Left lung (tissue), 10 donors: ENCODE data around the gene GFM1. TPM values are rescaled to one million over a fixed set of nuclear protein-coding genes. Genes with fewer than 3 reads are reported as not detected.

Source experiments
- ATAC-seq: fragments of 200-7000 bp; cut with Tn5 transposase; one replicate; pipeline ENCODE4 v1.9.1; 2020; ENCODE audit warnings: moderate library complexity
- DNase-seq, 4 donors: peaks; one replicate each; pipeline ENCODE4 v3.0.0-alpha.2; 2013 to 2020
- H3K27ac ChIP-seq, 2 donors: fragments of 200-600 bp; sonication (generic) in 1 of 2; one replicate each; pipeline versions ENCODE4 v1.5.0 to v1.8.0; 2020 to 2021
- H3K27me3 ChIP-seq, 2 donors: fragments of 200-600 bp; sonication (generic) in 1 of 2; one replicate each; pipeline versions ENCODE4 v1.5.0 to v1.8.0; 2020 to 2021
- H3K36me3 ChIP-seq, 2 donors: fragments of 200-600 bp; sonication (generic) in 1 of 2; one replicate each; pipeline versions ENCODE4 v1.5.0 to v1.8.0; 2020 to 2021
- H3K4me1 ChIP-seq, 2 donors: fragments of 200-600 bp; one replicate each; pipeline ENCODE4 v1.8.0; 2021
- H3K4me3 ChIP-seq, 2 donors: fragments of 200-600 bp; sonication (generic) in 1 of 2; one replicate each; pipeline versions ENCODE4 v1.5.0 to v1.8.0; 2020 to 2021; ENCODE audit warnings: mild to moderate bottlenecking in 1 of 2
- H3K9me3 ChIP-seq, 2 donors: fragments of 200-600 bp; sonication (generic) in 1 of 2; one replicate each; pipeline versions ENCODE4 v1.5.0 to v1.8.0; 2020 to 2021
- CTCF ChIP-seq, 2 donors: fragments of 200-600 bp; sonication (generic) in 1 of 2; IDR thresholded peaks; one replicate each; pipeline versions ENCODE4 v1.5.0 to v1.8.0; 2021; ENCODE audit warnings: antibody characterized with exemption in 2 of 2
- intact Hi-C, 2 donors: fragments of 100-400 bp; cut with DNase I; formaldehyde crosslinking; loops; one replicate each; pipeline versions ENCODE4 v1.11.2 to v1.14.2; 2022
- polyA plus RNA-seq, 6 donors: library from polyadenylated mRNA; unstranded; fragments of 120-200 nt; gene quantifications; one replicate each; pipeline ENCODE4 v1.2.1, GENCODE V29; 2013; ENCODE audit not compliant: insufficient read length in 6 of 6
- total RNA-seq, 2 donors: library from RNA; stranded (reverse); fragmentation: NEBNext Ultra II Directional; extraction: Animal tissue kit (Norgen Biotek cat#: 25700); gene quantifications; one replicate each; pipeline ENCODE4 v1.2.1, GENCODE V29; 2021
- donor health status: DM: no; HTN: yes; CAD: no.
- donor health status: DM: no; HTN: no; CAD: no.

Gene GFM1
- total and polyA plus RNA-seq, 8 donors, result 28.9 to 63.8 (median 56.9) TPM

- Histone ChIP-seq H3K4me1 (no peaks in the 10 kb centered on the region), H3K4me3 (no peak overlapping the region), H3K27me3 (no peaks in the 10 kb centered on the region), H3K9me3 (peaks cover 0 to 10% of the 10 kb centered on the region in 2 donors), H3K27ac (no peak overlapping the region), H3K36me3 (no peaks in the 10 kb centered on the region)
- DNase-seq, result no peak
- intact Hi-C loops, result no loop called here
- no peak for TF ChIP-seq CTCF (IDR thresholded peaks at IDR 0.05)
- ATAC-seq, result no peak
Observed at GRCh38 chr3:158625881-158626280, 18.4 kb upstream of the GFM1 start.

GRCh38 chr3:158631981-158632380, 12.3 kb upstream of the GFM1 start:
- intact Hi-C loops, result no loop called here
- Histone ChIP-seq H3K27me3 (no peaks in the 10 kb centered on the region), H3K9me3 (no peaks in the 10 kb centered on the region), H3K27ac (no peak overlapping the region), H3K36me3 (no peaks in the 10 kb centered on the region), H3K4me1 (no peaks in the 10 kb centered on the region), H3K4me3 (no peak overlapping the region)
- no peak for TF ChIP-seq CTCF (IDR thresholded peaks at IDR 0.05)
- DNase-seq, result no peak
- ATAC-seq, result no peak

DNA sequence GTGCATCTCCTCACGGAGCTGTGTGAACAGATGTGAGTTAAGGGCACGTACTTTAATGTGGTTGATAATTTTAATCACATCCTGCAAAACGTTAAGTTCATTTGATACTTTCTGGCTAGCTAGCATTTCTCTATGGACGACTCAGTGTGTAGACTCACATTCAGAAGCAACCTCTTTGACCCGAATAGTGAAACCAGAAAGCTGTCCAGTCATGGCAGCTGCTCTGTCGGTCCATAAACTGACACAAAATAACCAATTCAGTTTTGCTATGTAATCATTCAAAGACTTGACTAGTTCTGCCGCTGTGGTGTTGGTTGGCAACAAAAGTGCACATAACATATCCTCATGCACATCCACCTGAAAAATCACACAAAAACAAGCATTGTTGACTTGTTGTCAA, 3.7 kb upstream of the GFM1 start:
- ATAC-seq (no peak), DNase-seq (no peak)
- intact Hi-C loops, result no loop called here
- no peak for TF ChIP-seq CTCF (IDR thresholded peaks at IDR 0.05)
- Histone ChIP-seq H3K36me3 (no peaks in the 10 kb centered on the region), H3K9me3 (no peaks in the 10 kb centered on the region), H3K27ac (no peak overlapping the region), H3K27me3 (no peaks in the 10 kb centered on the region), H3K4me3 (no peak overlapping the region), H3K4me1 (peaks cover 3 to 8% of the 10 kb centered on the region in 2 donors)

DNA sequence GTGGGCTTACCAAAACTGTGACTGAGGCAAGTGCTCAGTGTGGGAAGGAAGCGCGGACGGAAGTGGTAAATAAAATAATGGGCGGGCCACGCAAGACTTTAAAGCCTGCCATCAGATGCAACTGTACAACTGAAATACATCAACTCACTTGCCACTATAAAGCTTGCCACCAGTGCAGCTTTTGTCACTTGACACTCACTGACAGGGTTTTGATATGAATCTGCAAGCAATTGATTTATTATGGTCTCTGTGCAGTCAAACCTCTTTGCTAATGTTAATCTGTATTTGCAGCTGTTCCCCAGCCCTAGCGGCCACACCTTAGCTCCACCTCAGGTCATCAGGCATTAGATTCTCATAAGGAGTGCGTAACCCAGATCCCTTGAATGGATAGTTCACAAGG, 2.3 kb upstream of the GFM1 start:
- peaks cover 0 to 7% of the 10 kb centered on the region in 2 donors for H3K36me3 ChIP-seq
- intact Hi-C loops, result no loop called here
- no peak for TF ChIP-seq CTCF (IDR thresholded peaks at IDR 0.05)
- no peaks in the 10 kb centered on the region for H3K9me3 ChIP-seq
- peaks cover 3 to 16% of the 10 kb centered on the region in 2 donors for H3K4me1 ChIP-seq
- no peak overlapping the region for H3K4me3 ChIP-seq
- DNase-seq, result no peak
- no peak overlapping the region for H3K27ac ChIP-seq
- no peak for ATAC-seq
- no peaks in the 10 kb centered on the region for H3K27me3 ChIP-seq

GRCh38 chr3:158642474-158643210, 1.7 kb upstream of the GFM1 start:
- intact Hi-C loops, result no loop called here
- Histone ChIP-seq H3K4me1 (peaks cover 3 to 16% of the 10 kb centered on the region in 2 donors), H3K36me3 (peaks cover 0 to 13% of the 10 kb centered on the region in 2 donors), H3K4me3 (no peak overlapping the region), H3K9me3 (no peaks in the 10 kb centered on the region), H3K27me3 (no peaks in the 10 kb centered on the region), H3K27ac (peak overlapping the region in 1 of 2 donors; percentile 13)
- DNase-seq (peak in 1 of 4 donors; percentile 47), ATAC-seq (peak; percentile 52)
- no peak for TF ChIP-seq CTCF (IDR thresholded peaks at IDR 0.05)
